ENCODE results near the gene HOXD9.

HOXD9 gene

GRCh38 chr2:176105730-176106580 lies 16.6 kb upstream of the HOXD9 start:
- no peak overlapping the region for H2BK12ac ChIP-seq (ENCODE audit: low read length)
- no peak overlapping the region for H4K12ac ChIP-seq (ENCODE audit: low read depth, low read length)
- H2AFZ ChIP-seq (ENCODE audit: insufficient read depth, low read length, poor library complexity): no peak overlapping the region
- H3K4me3 ChIP-seq (ENCODE audit: low read depth, low read length): peak overlapping the region; percentile 26
- H4K91ac ChIP-seq (ENCODE audit: low read depth, low read length): no peak overlapping the region
- H3K79me2 ChIP-seq (ENCODE audit: control insufficient read depth, insufficient read depth, low read length, poor library complexity): no peaks in the 10 kb centered on the region
- H2AK5ac ChIP-seq (ENCODE audit: low read length): no peak overlapping the region
- no peak overlapping the region for H4K8ac ChIP-seq (ENCODE audit: low read depth, low read length)
- H3K9me3 ChIP-seq (ENCODE audit: insufficient read depth, low read depth, low read length): peaks cover 7% of the 10 kb centered on the region
- H3K9ac ChIP-seq (ENCODE audit: low read length): no peak overlapping the region
- peak overlapping the region; percentile 60 for H3K4me2 ChIP-seq (ENCODE audit: low read length)
- H3K36me3 ChIP-seq (ENCODE audit: control insufficient read depth in 1 of 2, insufficient read depth in 2 of 2, low read length in 2 of 2): no peaks in the 10 kb centered on the region
- WGBS (ENCODE audit: extremely low coverage, insufficient coverage, insufficient read length): no CpG with 5 or more reads among the region's 25 CpGs
- H3K27me3 ChIP-seq (ENCODE audit: insufficient read depth, low read length): peaks cover 84% of the 10 kb centered on the region
- H3K4ac ChIP-seq (ENCODE audit: low read depth, low read length): no peak overlapping the region
- H2BK5ac ChIP-seq (ENCODE audit: low read depth, low read length, poor library complexity): no peak overlapping the region
- H3K18ac ChIP-seq (ENCODE audit: low read length): no peak overlapping the region
- no peak overlapping the region for H3K14ac ChIP-seq (ENCODE audit: low read length)
- peaks cover 7 to 13% of the 10 kb centered on the region in 2 experiments for H3K4me1 ChIP-seq (ENCODE audit: control insufficient read depth in 1 of 2, insufficient read depth in 2 of 2, low read length in 2 of 2)
- no peak overlapping the region for H3K23ac ChIP-seq (ENCODE audit: low read length)
- H3K27ac ChIP-seq (ENCODE audit: low read depth, low read length): no peak overlapping the region
- H3K79me1 ChIP-seq (ENCODE audit: low read length): peaks cover 4% of the 10 kb centered on the region
- H2BK120ac ChIP-seq (ENCODE audit: insufficient read depth, low read length, poor library complexity): no peak overlapping the region
- no peak for DNase-seq

- no peak within 1 kb of the TSS for H3K27ac ChIP-seq (ENCODE audit: low read depth, low read length)
- H3K4me3 ChIP-seq (ENCODE audit: low read depth, low read length): peak within 1 kb of the TSS; percentile 60
- H2AFZ ChIP-seq (ENCODE audit: insufficient read depth, low read length, poor library complexity): no peak within 1 kb of the TSS
- no peaks in the 10 kb centered on the region for H3K79me2 ChIP-seq (ENCODE audit: control insufficient read depth, insufficient read depth, low read length, poor library complexity)
- H3K79me1 ChIP-seq (ENCODE audit: low read length): peaks cover 4% of the 10 kb centered on the region
- H4K8ac ChIP-seq (ENCODE audit: low read depth, low read length): no peak within 1 kb of the TSS
- no peak within 1 kb of the TSS for H2AK5ac ChIP-seq (ENCODE audit: low read length)
- H3K4me1 ChIP-seq (ENCODE audit: control insufficient read depth in 1 of 2, insufficient read depth in 2 of 2, low read length in 2 of 2): peaks cover 7 to 13% of the 10 kb centered on the region in 2 experiments
- no peak within 1 kb of the TSS for H3K23ac ChIP-seq (ENCODE audit: low read length)
- H4K91ac ChIP-seq (ENCODE audit: low read depth, low read length): no peak within 1 kb of the TSS
- no peaks in the 10 kb centered on the region for H3K36me3 ChIP-seq (ENCODE audit: control insufficient read depth in 1 of 2, insufficient read depth in 2 of 2, low read length in 2 of 2)
- H2BK5ac ChIP-seq (ENCODE audit: low read depth, low read length, poor library complexity): no peak within 1 kb of the TSS
- peak; percentile 15 to 51 for DNase-seq
- H3K9ac ChIP-seq (ENCODE audit: low read length): no peak within 1 kb of the TSS
- H3K4ac ChIP-seq (ENCODE audit: low read depth, low read length): no peak within 1 kb of the TSS
- WGBS (ENCODE audit: extremely low coverage, insufficient coverage, insufficient read length): no CpG with 5 or more reads among the region's 85 CpGs
- H3K18ac ChIP-seq (ENCODE audit: low read length): no peak within 1 kb of the TSS
- H3K4me2 ChIP-seq (ENCODE audit: low read length): peak within 1 kb of the TSS; percentile 60
- H3K9me3 ChIP-seq (ENCODE audit: insufficient read depth, low read depth, low read length): peaks cover 8% of the 10 kb centered on the region
- no peak within 1 kb of the TSS for H4K12ac ChIP-seq (ENCODE audit: low read depth, low read length)
- no peak within 1 kb of the TSS for H3K14ac ChIP-seq (ENCODE audit: low read length)
- no peak within 1 kb of the TSS for H2BK12ac ChIP-seq (ENCODE audit: low read length)
- peaks cover 76% of the 10 kb centered on the region for H3K27me3 ChIP-seq (ENCODE audit: insufficient read depth, low read length)
- H2BK120ac ChIP-seq (ENCODE audit: insufficient read depth, low read length, poor library complexity): no peak within 1 kb of the TSS
Observed at GRCh38 chr2:176106581-176107539, 15.7 kb upstream of the HOXD9 start, which contains the start of gene HOXD11. Gene HOXD11, plus strand, starts transcription at chr2:176107280. Its CDS starts 76 bp downstream, at chr2:176107356.

GRCh38 chr2:176107731-176108181 lies 14.8 kb upstream of the HOXD9 start:
- Histone ChIP-seq H2AFZ (ENCODE audit: insufficient read depth, low read length, poor library complexity) (no peak overlapping the region), H3K4ac (ENCODE audit: low read depth, low read length) (no peak overlapping the region), H3K18ac (ENCODE audit: low read length) (no peak overlapping the region), H2AK5ac (ENCODE audit: low read length) (no peak overlapping the region), H3K79me2 (ENCODE audit: control insufficient read depth, insufficient read depth, low read length, poor library complexity) (no peaks in the 10 kb centered on the region), H3K27me3 (ENCODE audit: insufficient read depth, low read length) (peaks cover 78% of the 10 kb centered on the region), H3K27ac (ENCODE audit: low read depth, low read length) (no peak overlapping the region), H2BK120ac (ENCODE audit: insufficient read depth, low read length, poor library complexity) (no peak overlapping the region), H3K4me3 (ENCODE audit: low read depth, low read length) (no peak overlapping the region), H4K8ac (ENCODE audit: low read depth, low read length) (no peak overlapping the region), H3K4me2 (ENCODE audit: low read length) (peak overlapping the region; percentile 44), H4K91ac (ENCODE audit: low read depth, low read length) (no peak overlapping the region), H3K9ac (ENCODE audit: low read length) (no peak overlapping the region), H3K9me3 (ENCODE audit: insufficient read depth, low read depth, low read length) (peaks cover 14% of the 10 kb centered on the region), H3K23ac (ENCODE audit: low read length) (no peak overlapping the region), H4K12ac (ENCODE audit: low read depth, low read length) (no peak overlapping the region), H2BK5ac (ENCODE audit: low read depth, low read length, poor library complexity) (no peak overlapping the region), H3K14ac (ENCODE audit: low read length) (no peak overlapping the region), H2BK12ac (ENCODE audit: low read length) (no peak overlapping the region), H3K36me3 (ENCODE audit: control insufficient read depth in 1 of 2, insufficient read depth in 2 of 2, low read length in 2 of 2) (no peaks in the 10 kb centered on the region), H3K79me1 (ENCODE audit: low read length) (peaks cover 4% of the 10 kb centered on the region), H3K4me1 (ENCODE audit: control insufficient read depth in 1 of 2, insufficient read depth in 2 of 2, low read length in 2 of 2) (peaks cover 7 to 13% of the 10 kb centered on the region in 2 experiments)
- WGBS (ENCODE audit: extremely low coverage, insufficient coverage, insufficient read length): no CpG with 5 or more reads among the region's 59 CpGs
- DNase-seq: no peak

GRCh38 chr2:176109192-176109901 lies 13.2 kb upstream of the HOXD9 start:
- H4K12ac ChIP-seq (ENCODE audit: low read depth, low read length): no peak overlapping the region
- H2BK120ac ChIP-seq (ENCODE audit: insufficient read depth, low read length, poor library complexity): no peak overlapping the region
- H2AFZ ChIP-seq (ENCODE audit: insufficient read depth, low read length, poor library complexity): no peak overlapping the region
- H3K4me3 ChIP-seq (ENCODE audit: low read depth, low read length): no peak overlapping the region
- H4K8ac ChIP-seq (ENCODE audit: low read depth, low read length): no peak overlapping the region
- H3K23ac ChIP-seq (ENCODE audit: low read length): no peak overlapping the region
- no peak for DNase-seq
- H3K14ac ChIP-seq (ENCODE audit: low read length): no peak overlapping the region
- H3K18ac ChIP-seq (ENCODE audit: low read length): no peak overlapping the region
- no peak overlapping the region for H2BK5ac ChIP-seq (ENCODE audit: low read depth, low read length, poor library complexity)
- no peak overlapping the region for H2BK12ac ChIP-seq (ENCODE audit: low read length)
- H3K36me3 ChIP-seq (ENCODE audit: control insufficient read depth in 1 of 2, insufficient read depth in 2 of 2, low read length in 2 of 2): no peaks in the 10 kb centered on the region
- H3K79me2 ChIP-seq (ENCODE audit: control insufficient read depth, insufficient read depth, low read length, poor library complexity): no peaks in the 10 kb centered on the region
- H3K27me3 ChIP-seq (ENCODE audit: insufficient read depth, low read length): peaks cover 81% of the 10 kb centered on the region
- peaks cover 15% of the 10 kb centered on the region for H3K9me3 ChIP-seq (ENCODE audit: insufficient read depth, low read depth, low read length)
- WGBS (ENCODE audit: extremely low coverage, insufficient coverage, insufficient read length): no CpG with 5 or more reads among the region's 26 CpGs
- H2AK5ac ChIP-seq (ENCODE audit: low read length): no peak overlapping the region
- peaks cover 4% of the 10 kb centered on the region for H3K79me1 ChIP-seq (ENCODE audit: low read length)
- no peak overlapping the region for H4K91ac ChIP-seq (ENCODE audit: low read depth, low read length)
- H3K9ac ChIP-seq (ENCODE audit: low read length): no peak overlapping the region
- H3K4me1 ChIP-seq (ENCODE audit: control insufficient read depth in 1 of 2, insufficient read depth in 2 of 2, low read length in 2 of 2): peaks cover 7 to 10% of the 10 kb centered on the region in 2 experiments
- H3K27ac ChIP-seq (ENCODE audit: low read depth, low read length): no peak overlapping the region
- no peak overlapping the region for H3K4me2 ChIP-seq (ENCODE audit: low read length)
- no peak overlapping the region for H3K4ac ChIP-seq (ENCODE audit: low read depth, low read length)

Measured in trophoblast cell (in vitro differentiated cells and primary cell).